ENCODE measurements around the gene DPM1. TPM values are rescaled to one million over a fixed set of nuclear protein-coding genes. Genes with fewer than 3 reads are reported as not detected.

DPM1 gene
- total and polyA plus RNA-seq, 8 donors, result 10.7 to 74.1 (median 50.3) TPM

DNA sequence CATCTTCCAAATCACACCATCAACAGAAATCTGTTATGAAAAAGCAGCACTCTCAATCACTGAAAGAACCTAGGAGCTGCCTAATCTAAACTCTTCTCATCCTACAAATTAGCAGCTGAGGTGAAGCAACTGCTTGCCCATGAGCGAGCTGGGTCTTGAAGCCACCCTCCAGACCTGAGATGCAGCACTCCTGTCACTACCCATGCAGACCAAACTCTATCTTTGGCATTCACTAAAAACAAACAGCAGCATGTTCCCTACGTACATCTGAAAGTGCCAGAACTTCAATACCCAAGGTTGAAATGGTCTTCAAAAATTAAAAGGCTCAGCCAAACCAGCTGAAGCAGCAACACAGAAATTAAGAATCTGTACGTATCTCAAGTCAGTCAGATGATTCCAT lies 41.4 kb downstream of the DPM1 start:
- TF ChIP-seq POLR2AphosphoS5 (IDR thresholded peaks at IDR 0.05) (no peak), EP300 (IDR thresholded peaks at IDR 0.05) (no peak), POLR2A (IDR thresholded peaks at IDR 0.05) (no peak)
- TF ChIP-seq, protein P1, sequence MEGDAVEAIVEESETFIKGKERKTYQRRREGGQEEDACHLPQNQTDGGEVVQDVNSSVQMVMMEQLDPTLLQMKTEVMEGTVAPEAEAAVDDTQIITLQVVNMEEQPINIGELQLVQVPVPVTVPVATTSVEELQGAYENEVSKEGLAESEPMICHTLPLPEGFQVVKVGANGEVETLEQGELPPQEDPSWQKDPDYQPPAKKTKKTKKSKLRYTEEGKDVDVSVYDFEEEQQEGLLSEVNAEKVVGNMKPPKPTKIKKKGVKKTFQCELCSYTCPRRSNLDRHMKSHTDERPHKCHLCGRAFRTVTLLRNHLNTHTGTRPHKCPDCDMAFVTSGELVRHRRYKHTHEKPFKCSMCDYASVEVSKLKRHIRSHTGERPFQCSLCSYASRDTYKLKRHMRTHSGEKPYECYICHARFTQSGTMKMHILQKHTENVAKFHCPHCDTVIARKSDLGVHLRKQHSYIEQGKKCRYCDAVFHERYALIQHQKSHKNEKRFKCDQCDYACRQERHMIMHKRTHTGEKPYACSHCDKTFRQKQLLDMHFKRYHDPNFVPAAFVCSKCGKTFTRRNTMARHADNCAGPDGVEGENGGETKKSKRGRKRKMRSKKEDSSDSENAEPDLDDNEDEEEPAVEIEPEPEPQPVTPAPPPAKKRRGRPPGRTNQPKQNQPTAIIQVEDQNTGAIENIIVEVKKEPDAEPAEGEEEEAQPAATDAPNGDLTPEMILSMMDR (IDR thresholded peaks at IDR 0.05), result no peak
- Histone ChIP-seq H3K4me3 (no peak overlapping the region), H3K27me3 (no peaks in the 10 kb centered on the region), H3K36me3 (no peaks in the 10 kb centered on the region), H3K4me1 (peaks cover 62 to 94% (median 83%) of the 10 kb centered on the region in 4 donors), H3K9me3 (no peaks in the 10 kb centered on the region), H3K27ac (peak overlapping the region in 3 of 5 donors; percentile 3 to 29 (median 23))
- intact Hi-C loops (cut with DNase I; ENCODE audit: low total_unique reads), result no loop called here
- no peak for DNase-seq
- WGBS, 5 donors, result 56 to 80% (median 58%) methylated on average over 3 of the region's 3 CpGs

DNA sequence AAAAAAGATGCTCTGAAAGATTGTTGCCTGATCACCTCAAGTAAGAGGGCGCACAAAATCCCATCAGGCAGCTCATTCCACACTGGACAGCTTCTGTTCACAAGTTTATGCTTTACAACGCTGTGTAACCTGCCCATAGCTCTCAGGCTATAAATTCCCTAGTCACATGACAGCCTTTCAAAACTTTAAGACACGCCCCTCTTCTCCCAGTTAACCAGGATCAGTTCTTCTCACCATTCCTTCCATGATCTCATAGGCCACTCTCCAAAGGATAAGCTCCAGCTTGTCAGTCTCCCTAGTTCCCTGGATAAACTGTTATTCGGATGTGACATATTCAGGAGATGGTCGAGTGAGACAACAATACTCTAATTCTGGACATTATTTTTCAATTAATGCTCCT lies 42.1 kb downstream of the DPM1 start:
- Histone ChIP-seq H3K4me3 (no peak overlapping the region), H3K4me1 (peaks cover 65 to 94% (median 81%) of the 10 kb centered on the region in 4 donors), H3K27ac (peak overlapping the region in 3 of 5 donors; percentile 3 to 29 (median 23)), H3K27me3 (no peaks in the 10 kb centered on the region), H3K36me3 (no peaks in the 10 kb centered on the region), H3K9me3 (no peaks in the 10 kb centered on the region)
- 42 to 48% (median 45%) methylated on average over 5 of the region's 5 CpGs for WGBS, 5 donors
- intact Hi-C loops (cut with DNase I; ENCODE audit: low total_unique reads), result no loop called here
- TF ChIP-seq, protein P1 (IDR thresholded peaks at IDR 0.05), result no peak
- TF ChIP-seq EP300 (IDR thresholded peaks at IDR 0.05), result no peak
- TF ChIP-seq POLR2A (IDR thresholded peaks at IDR 0.05), result no peak
- peak in 1 of 3 donors; percentile 6 for TF ChIP-seq POLR2AphosphoS5 (IDR thresholded peaks at IDR 0.05)
- peak in 1 of 2 donors; percentile 49 for DNase-seq

DNA sequence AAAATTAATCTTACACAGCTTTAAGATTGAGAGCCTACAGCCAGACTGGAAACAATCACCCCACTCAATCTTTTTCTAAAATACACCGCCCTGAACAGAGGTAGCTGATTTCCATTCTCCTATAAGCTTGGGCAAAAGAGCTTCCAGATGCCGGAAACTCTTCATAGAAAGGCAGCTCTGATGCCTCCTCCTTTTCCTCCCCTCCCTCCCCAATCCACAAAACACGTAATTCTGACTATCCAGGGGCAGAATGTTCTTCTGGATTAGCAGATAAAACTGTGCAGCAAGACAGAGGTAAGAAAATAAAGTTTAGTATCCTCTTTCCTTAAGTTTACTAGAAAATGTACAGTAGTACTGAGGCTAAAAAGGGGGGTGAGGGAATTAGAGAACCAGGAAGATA lies 42.9 kb downstream of the DPM1 start:
- Histone ChIP-seq H3K9me3 (no peaks in the 10 kb centered on the region), H3K36me3 (peaks cover 0 to 3% (median 0%) of the 10 kb centered on the region in 4 donors), H3K4me1 (peaks cover 65 to 94% (median 85%) of the 10 kb centered on the region in 4 donors), H3K4me3 (no peak overlapping the region), H3K27me3 (no peaks in the 10 kb centered on the region), H3K27ac (peak overlapping the region in 2 of 5 donors; percentile 23 to 29)
- intact Hi-C loops (cut with DNase I; ENCODE audit: low total_unique reads), result no loop called here
- 31 to 49% (median 33%) methylated on average over 3 of the region's 3 CpGs for WGBS, 5 donors
- no peak for DNase-seq
- TF ChIP-seq POLR2AphosphoS5 (IDR thresholded peaks at IDR 0.05), result no peak
- TF ChIP-seq, protein P1 (IDR thresholded peaks at IDR 0.05), result no peak
- no peak for TF ChIP-seq EP300 (IDR thresholded peaks at IDR 0.05)
- TF ChIP-seq POLR2A (IDR thresholded peaks at IDR 0.05), result no peak

DNA sequence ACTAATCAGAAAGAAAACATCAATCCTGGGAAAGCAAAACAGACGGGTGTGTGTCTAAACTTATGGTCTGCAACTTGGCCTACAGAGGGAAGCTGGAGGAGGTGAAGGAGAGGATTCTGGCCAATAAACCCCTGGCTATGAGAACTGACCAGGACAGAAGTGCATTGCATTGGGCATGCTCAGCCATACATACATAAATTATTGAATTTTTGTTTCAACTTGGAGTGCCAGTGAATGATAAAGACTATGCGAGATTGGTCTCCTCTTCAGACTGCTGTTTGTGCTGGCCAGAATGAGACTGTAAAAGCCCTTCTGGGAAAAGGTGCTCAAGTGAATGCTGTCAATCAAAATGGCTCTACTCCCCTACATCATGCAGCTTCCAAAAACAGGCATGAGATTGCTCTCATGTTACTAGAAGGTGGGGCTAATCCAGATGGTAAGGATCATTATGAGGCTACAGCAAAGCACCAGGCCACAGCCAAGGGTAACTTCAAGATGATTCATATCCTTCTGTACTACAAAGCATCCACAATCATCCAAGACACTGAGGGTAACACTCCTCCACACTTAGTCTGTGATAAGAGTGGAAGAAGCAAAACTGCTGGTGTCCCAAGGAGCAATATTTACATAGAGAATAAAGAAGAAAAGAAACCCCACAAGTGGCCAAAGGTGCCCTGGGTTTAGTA lies 44.5 kb downstream of the DPM1 start:
- DNase-seq, result no peak
- Histone ChIP-seq H3K27me3 (no peaks in the 10 kb centered on the region), H3K36me3 (peaks cover 0 to 3% (median 0%) of the 10 kb centered on the region in 4 donors), H3K27ac (peak overlapping the region in 2 of 5 donors; percentile 7 to 26), H3K4me1 (peaks cover 57 to 92% (median 77%) of the 10 kb centered on the region in 4 donors), H3K4me3 (no peak overlapping the region), H3K9me3 (no peaks in the 10 kb centered on the region)
- TF ChIP-seq, protein P1 (IDR thresholded peaks at IDR 0.05), result no peak
- TF ChIP-seq EP300 (IDR thresholded peaks at IDR 0.05) (no peak), POLR2A (IDR thresholded peaks at IDR 0.05) (no peak)
- intact Hi-C loops (cut with DNase I; ENCODE audit: low total_unique reads), result no loop called here
- WGBS, 5 donors, result 34 to 54% (median 39%) methylated on average over 2 of the region's 2 CpGs
